ENCODE measurements around the gene NOP9.
A peak's percentile ranks its signal among the peaks of the same experiment; 100 is the strongest.

The NOP9 gene, protein sequence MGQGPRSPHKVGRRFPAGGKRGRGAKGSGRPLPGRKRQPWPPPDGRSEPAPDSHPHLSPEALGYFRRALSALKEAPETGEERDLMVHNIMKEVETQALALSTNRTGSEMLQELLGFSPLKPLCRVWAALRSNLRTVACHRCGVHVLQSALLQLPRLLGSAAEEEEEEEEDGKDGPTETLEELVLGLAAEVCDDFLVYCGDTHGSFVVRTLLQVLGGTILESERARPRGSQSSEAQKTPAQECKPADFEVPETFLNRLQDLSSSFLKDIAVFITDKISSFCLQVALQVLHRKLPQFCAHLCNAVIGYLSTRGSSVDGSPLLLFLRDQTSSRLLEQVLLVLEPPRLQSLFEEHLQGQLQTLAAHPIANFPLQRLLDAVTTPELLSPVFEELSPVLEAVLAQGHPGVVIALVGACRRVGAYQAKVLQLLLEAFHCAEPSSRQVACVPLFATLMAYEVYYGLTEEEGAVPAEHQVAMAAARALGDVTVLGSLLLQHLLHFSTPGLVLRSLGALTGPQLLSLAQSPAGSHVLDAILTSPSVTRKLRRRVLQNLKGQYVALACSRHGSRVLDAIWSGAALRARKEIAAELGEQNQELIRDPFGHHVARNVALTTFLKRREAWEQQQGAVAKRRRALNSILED

DNA sequence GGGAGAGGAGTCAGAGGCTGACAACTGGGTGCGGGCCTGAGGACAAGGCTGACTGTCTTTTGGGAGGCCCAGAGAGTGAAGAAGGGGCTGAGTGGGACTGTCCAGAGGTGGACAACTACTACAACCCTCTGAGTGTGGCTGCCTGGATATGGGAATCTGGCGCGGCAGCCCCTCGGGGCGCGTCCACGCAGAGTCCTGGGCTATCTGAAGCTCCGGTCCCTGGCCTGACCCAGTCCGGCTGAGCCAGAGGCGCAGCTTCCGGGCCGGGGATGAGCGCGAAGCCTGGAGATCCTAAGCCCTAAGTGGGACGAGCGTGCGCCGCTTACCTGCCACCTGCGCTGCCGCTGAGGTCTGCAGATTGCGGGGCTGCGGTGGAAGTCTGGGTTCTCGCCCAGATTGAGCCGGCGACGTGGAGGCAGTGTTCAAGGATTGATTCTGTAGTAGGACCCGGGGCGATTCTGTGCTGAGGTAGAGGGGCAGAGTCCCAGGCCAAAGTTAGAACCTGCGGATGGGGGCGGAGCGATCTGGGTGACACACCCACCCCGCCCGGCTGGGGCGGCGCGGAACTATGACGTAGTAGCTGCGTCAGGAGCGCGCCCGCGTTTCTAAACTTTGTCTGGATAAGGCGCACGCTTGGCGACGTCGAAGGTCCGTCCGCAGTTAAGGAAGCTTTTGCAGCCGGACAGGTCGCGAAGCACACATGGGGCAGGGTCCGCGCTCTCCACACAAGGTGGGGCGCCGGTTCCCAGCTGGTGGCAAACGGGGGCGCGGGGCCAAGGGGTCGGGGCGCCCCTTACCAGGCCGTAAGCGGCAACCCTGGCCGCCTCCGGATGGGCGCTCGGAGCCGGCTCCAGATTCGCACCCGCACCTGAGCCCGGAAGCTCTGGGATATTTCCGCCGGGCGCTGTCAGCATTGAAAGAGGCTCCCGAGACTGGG is at the start of gene NOP9, which contains the start of gene DHRS1:
NOP9 (plus strand) TSS at position 596 of the 937 bp plus-strand sequence; CDS start at position 701, 105 bp downstream.
DHRS1 (minus strand) TSS at position 526 of the 937 bp plus-strand sequence. CDS start 674 bp downstream, outside the sequence.
- DNase-seq (ENCODE audit: low read depth): peak; percentile 88

DNA sequence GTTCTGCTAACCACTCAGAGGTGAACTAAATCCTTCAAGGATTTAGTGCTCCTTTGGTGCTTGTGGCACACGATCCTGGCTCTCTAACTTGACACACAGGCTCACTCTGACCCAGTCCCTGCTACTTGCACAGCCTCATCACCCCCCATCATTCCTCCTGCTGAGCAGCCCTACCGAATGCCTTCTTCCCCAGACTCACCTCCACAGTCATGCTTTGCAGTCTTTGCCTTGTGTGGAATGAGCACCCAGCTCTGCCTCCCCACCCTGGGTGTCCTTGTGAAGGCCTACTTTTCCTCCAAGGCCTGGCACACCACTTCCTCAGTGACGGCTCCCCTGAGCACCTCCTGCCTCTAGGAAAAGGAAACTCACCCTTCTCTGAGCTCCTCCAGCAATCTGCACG is 49.3 kb upstream of the NOP9 start:
- DNase-seq (ENCODE audit: low read depth): no peak

DNA sequence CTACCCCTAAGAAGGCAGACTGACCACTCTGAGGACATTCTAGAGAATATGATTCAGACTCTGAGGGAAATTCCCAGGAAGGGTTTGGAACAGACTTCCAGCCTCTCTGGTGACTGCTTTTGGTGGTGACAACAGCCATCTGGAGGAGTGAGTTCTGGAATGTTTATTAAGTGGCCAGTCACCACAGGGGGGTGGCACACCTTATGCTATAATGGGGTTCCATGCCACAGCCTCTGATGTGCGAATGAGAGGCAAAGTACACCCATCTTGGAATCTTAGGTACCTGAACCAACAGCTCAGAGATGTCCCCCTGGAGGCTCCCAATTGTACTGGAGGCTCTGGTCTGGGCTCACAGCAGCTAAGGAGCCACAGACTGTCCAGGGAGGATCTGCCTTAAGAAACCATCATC is 47.8 kb upstream of the NOP9 start:
- DNase-seq (ENCODE audit: low read depth): no peak

DNA sequence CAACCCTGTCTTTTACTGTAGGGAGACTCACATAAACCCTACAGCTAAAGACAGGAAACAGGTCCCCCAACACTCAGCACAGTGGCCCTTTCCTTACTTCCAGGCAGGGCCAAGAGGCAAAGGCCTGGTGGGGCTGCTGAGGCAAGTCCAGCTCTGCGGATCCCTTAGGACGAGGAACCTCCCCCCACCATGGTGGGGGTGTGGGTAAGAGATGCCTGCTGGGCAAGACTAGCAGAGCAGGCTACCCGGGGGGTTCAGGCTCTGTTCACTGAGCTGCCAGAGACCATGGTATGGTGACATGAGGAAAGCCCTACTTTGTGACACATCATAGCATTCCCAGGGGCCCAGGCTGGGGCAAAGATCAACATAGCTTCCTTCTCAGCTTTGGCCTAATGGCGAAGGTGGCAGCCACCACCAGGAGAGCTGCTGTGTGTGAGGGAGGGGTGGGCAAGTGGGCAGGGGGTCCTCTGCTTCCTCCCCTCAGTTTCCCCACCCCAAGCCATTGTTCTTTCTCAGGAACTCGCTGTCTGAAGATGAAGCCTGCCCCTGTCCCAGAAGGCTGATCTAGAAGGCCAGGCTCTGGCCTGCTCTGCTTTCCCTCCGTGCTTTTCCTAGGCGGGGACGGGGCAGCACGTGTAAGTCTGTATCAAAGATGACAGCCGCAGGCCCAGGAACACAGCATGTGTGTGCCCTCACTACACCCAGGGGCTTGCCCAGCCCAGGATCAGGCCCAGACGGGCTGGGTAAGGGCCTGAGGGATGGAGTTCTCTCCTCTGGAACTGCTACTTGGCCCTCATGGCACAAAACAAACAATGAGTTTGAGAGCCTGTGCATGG is 47.1 kb upstream of the NOP9 start:
- DNase-seq (ENCODE audit: low read depth): no peak

DNA sequence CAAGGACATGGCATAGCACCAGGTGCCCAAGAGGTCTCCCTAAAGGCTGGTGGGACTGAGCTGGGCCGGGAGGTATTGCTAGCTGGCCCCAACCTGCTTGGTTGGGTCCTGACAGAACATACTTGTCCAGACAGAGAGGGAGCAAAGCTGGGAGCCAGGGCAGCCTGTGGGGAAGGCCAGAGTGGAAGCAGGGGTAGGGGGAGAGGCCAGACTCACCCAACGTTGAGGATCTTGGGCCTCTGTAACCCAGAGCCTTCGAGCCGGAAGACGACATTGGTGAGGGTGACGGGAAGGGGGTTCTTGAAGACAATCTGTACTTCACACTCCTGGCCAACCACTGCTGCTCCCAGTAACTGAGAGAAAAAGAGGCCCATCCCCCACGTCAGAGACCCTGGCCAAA is 45.7 kb upstream of the NOP9 start:
- DNase-seq (ENCODE audit: low read depth): no peak

DNA sequence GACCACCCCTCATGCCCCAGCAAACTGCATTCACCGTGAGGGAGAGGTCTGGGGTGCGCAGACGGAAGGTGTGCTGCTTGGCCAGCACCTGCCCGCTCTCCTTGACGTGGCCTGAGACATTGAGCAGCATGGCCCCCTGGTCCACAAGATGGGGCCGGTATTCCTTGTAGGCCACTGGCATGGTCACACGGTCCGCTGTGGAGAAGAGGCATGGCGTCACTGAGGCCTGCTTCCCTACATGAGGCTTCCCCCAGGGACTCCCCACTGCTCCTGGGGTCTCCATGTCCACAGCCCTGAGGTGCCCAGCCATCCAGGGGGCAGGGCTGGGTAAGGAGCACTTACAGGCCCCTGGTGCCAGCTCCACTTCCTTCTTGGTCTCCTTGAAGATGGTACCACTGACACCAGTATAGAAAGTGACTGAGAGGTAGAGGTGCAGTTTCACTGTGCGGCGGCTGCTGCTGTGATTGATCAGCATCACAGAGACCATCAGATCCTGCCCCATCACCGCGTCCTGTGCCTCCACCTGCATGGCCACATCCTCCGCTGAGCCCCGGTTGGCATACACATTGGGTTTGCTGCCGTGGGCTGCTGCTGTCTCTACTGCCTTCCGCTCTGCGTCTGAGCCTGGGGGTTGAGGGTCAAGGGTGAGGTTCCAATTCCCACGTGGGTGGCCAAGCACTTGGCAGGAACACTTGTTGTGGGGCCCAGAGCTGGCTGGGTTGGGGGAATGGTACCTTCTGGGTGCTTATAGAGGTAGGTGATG is 44.8 kb upstream of the NOP9 start:
- DNase-seq (ENCODE audit: low read depth): no peak

DNA sequence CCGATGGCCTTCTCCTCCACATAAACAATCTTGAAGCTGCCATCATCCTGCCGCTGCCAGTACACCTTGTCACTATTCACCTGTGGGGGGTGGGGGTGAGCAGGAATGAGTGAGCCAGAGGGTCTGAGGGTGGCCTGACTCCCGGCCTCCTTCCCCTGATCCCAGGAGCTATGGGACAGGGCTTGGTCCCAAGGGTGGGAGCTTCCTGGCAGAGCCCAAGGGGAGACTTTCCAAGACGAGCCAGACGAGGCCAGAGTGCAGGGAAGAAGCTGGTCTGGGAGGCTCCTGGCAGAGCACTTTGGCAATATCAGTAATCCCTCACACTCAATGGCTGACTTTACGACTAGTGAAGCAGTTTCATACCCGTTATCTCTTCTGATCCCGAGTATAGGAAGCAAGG is 44.2 kb upstream of the NOP9 start:
- no peak for DNase-seq (ENCODE audit: low read depth)

DNA sequence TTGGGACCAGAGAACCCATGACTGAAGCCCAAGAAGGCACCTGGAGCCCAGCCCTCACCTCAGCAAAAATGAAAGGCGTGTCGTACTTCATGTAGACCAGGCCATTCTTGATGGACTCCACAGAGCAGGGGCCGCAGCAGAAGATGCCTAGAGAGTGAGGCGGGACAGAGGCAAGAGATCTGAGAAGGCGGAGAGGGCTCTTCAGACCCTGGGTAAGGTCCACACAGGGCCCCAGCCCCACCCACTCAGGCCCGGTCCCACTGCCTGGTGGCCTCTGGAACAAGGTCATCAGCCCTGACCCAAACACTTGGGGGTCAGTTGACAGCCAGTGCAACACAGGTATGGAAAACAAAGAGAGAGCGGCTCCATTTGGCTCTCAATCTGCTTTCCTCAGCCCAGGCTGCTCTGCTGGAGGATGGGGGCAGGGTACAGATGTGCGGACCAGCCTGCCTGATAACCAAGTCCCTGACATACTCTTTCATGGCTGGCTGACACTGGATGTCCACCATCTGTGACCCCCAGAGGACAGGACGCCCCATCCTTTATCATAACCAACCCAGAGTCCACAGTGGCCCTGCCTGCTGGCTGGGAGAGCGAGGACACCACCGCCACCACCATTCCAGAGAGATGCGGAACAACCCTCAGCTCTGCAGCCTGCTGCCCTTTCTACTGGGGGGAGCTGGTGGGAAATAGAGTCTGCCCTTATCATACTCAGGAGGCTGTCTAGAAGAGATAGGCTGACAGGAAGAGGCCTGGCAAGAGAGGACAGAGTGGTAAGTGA is 43.5 kb upstream of the NOP9 start:
- DNase-seq (ENCODE audit: low read depth): no peak

DNA sequence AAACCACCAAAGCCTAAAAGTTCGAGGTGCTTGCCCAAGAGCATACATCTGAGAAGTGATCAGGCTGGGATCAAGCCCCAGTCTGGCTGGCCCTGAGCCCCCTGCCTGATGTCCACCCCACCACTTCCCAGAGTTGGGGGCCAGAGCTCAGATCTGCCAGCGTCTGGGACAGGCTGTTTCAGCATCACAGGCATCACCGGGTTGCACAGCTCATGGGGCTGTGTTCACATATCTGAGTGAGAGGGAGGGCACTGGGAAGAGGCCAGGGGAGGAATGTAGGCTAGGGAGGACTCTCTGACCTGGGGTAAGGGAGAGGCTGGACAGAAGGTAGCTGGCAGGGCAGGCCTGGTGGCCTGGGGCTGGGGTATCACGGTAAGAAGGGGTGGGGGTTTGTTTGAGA is 42.7 kb upstream of the NOP9 start:
- no peak for DNase-seq (ENCODE audit: low read depth)

DNA sequence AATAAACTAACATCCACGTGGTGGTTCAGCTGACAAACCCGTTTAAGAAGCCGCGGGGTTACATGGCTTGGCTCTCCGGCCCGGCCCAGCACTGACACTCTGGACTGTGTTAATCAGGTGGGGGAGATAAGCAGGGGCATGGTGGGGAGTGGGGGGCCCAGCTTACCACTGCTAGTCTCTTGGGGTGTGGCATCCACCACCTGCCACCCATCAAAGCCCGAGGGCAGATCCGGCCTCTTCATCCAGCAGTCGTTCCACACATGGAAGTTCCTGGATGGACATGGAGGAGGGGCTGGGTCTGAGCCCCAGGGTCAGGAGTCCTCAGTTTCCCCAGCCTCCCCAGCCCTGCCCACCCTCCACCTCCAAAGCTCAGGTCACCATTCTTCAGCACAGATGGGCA is 41.5 kb upstream of the NOP9 start:
- DNase-seq (ENCODE audit: low read depth): no peak

DNA sequence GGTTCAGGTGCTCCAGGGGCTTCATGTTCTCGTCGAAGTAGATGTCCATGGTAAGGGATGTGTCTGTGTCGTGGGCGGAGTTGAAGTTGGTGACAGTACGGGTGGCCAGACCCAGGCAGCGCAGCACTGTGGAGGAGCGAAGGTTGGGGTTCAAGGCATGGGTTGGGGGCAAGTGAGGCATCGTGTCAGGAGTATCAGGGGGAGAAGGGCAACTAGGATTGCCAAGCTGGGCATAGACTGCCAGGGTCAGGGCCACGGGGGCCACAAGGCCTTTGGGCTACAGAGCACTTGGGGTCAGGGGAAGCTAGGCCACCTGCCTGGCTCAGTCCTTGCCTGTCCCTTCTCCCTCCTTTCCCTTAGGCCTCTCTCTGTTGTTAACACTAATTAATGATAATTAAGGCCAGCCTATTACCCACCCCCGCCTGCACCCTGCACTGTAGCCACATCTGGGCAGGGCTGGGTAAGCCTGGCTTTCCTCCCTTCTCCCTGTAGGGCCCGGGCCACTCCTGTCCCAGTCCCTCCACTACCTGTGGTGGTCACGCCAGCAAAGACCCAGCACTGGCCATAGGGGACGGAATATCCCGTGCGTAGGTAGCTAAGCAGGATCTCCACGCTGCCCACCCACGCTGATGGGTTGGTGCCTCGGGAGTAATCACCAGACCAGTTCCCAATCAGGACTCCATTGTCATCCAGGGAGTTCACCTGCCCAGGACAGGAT is 40.9 kb upstream of the NOP9 start:
- DNase-seq (ENCODE audit: low read depth): no peak

DNA sequence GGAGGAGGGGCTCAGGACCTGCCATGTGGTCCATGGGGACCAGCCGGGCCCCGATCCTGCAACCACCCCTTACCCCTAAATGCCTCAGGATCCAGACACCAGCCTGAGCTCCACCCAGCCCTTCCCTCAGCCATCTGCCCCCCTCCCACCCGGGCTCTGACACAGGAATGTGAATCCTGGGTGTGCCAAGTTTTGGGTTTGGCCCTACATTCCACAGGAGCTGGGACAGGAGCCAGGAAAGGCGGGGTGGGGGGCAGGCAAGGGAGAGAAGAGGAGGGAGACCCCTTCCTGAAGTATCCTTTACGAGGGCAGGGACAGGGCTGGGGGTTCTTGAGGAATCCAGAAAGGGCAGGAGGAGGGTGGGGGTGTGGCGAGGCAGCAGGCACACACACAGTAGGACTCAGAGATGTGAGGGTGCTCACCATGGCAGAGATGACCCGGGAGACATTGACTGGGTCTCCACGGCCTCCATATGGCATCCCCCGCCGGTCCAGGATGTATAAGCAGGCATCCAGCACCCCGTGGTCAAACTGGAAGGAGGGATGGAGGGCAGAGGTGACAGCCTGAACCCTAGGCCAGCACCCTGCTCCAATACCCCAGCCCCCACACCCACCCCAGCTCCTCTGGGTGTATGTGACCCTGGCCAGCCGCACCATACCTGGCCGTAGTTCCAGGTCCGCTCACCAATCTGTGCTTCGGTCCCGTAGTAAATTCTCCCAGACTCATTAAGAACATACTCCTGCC is 40.2 kb upstream of the NOP9 start:
- no peak for DNase-seq (ENCODE audit: low read depth)

DNA sequence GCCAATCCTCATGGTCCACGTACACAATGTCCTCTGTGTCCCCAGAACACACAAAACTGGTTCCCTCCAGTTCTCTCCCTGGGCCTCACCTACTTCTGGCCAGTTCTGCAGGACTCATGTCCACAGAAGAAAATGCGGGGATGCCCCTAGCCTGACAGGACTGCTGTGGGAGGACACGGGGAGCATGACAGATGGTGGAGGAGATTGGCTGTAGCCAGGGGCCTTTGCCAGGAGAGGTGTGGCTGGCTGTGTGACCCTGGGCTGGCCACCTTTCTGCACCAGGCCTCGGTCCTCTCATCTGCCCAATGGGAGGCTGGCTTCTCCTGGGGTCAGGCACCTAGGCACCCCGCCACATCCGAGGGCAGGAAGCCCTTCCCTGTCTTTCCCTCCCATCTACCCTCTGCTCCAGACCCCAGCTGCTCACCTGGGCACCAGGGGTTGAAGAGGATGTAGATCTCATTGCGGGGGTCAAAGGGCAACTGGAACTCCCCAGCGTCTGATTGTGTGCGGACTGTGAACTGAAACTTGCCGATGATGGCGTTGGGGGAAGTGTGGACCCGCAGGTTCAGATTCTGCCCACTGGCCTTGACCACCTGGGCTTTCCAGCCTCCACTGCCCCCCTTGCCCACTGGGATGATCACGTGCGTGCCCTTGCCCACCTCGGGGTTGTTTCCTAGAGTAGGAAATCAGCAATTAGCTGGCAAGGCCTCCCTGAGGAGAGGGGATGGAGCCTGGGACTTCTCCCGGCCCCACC is 39.4 kb upstream of the NOP9 start:
- no peak for DNase-seq (ENCODE audit: low read depth)

DNA sequence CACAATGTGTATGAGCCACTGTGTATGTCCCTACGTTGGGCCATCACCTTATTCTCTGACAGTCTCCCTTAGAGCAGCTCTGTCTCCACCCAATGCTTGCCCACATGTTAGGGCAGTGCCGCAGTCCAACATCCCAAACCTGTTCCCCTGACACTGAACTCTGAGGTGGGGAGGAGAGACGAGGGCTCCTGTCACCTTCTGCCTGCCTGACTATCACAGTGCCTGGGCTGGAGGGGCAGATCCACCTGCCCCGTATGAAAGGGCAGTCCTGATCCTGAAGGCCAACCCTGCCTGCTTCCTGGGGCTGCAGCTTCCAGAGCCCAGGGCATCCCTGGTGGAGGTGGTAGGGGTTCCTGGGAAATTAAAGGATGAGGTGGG is 38.9 kb upstream of the NOP9 start:
- DNase-seq (ENCODE audit: low read depth): no peak

DNA sequence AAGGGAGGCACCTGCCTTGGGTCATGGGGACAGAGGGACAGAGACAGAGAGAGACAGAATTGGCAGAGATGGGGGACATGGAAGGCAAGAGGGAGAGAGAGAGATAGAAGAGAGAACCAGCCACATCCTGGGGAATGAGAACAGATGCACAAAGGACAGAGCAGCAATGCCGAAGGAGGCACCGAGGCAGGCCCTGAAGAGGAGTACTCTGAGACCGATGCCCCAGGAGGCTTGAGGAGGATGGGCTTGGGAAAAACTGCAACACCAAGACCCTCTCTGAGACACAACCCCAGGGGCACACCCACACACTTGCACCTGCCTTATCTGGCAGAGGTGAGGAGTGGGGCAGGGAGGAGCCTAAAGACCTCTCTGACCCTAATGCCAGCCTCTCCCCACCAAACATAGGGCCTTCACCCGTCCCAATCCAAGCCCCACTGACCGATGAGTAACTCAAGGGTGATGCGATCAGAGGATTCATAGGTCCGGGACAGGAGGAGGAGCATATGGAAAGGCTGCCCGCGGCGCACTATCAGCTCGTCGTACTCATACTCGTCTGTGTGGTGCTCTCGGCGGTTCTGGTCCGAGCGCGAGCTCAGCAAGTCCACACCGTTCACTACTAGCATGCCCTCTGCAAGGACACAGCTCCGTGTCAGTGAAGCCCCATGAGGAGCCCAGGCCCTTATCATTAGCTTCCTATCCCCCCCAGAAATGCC is 38.2 kb upstream of the NOP9 start:
- DNase-seq (ENCODE audit: low read depth): no peak

DNA sequence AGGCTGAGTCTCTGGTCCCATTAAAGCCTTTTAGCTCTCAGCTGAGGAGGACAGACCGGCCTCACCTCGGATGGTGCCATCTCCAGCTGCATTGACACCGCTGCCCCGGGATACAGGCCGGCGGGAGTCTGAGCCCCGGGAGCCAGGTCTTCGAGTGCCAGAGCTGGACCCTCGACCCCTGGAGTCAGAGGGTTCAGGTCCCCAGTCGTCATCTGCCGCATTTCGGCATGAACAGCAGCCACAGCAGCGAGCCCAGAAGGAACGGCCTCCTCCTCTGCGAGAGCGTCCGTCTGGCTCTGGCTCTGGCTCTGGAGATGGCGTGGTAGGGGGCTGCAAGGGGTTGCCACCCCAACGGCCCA is 37.7 kb upstream of the NOP9 start:
- no peak for DNase-seq (ENCODE audit: low read depth)

Measured in activated T-helper 9 cell treated with anti-CD3 and anti-CD28 coated beads, Interleukin-2, amount 50 U/mL, for 16 hours (primary cell).